ENCODE results near the gene ZFP36. TPM values are rescaled to one million over a fixed set of nuclear protein-coding genes. Genes with fewer than 3 reads are reported as not detected.
"Not testable (repeated sequence)": the region's sequence is repeated elsewhere in the genome, so short reads cannot be mapped to it uniquely, and the experiment has no call there.

ZFP36 gene
- total RNA-seq, 2 donors from 2014 or later: 55.8 to 108 TPM

DNA sequence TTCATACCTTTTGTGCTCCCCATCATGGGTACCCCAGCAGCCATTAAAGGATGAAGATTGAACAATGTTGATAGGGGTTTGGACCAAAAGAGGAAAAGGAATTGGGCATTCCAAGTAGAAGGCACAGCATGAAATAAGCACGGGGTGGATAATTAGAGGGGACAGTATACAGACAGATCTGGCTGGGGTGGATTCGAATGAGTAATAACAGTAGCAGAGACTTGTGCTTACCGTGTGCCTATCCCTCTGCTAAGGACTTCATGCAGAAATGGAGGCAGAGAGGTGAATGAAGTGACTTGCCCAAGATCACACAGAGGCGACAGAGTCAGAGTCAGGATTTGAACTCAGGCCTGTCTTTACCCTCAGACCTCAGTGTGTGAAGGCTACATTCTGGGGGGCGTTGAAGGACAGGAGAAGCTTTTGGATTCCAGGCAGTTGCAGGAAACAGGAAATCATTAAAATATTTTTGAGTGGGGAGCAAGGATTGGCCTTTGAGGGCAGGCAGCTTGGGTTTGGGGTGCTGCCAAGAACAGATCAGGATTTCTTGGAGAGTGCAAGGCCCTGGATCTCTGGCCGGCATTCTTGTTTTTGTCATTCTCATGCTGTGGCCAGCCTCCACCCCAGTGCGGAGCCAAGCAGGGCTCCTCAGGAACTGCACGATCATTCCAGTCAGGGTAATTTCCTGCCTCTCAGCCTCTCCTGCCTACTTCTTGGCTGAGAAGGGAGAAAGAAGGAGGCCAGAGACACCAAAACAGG lies 34.4 kb upstream of the ZFP36 start:
- H3K4me3 ChIP-seq: no peak overlapping the region
- peaks cover 0 to 19% of the 10 kb centered on the region in 2 donors for H3K36me3 ChIP-seq (replicated peaks in 1 of 2; ENCODE audit: insufficient read depth in 1 of 2, low read depth in 2 of 2)
- no peaks in the 10 kb centered on the region for H3K9me3 ChIP-seq
- peaks cover 8% of the 10 kb centered on the region for H3K4me1 ChIP-seq
- intact Hi-C loops (cut with DNase I): no loop called here
- H3K27ac ChIP-seq: peak overlapping the region; percentile 45 to 71 (median 65)
- 64 to 69% methylated on average over 8 of the region's 8 CpGs for WGBS, 2 donors
- H3K27me3 ChIP-seq: no peaks in the 10 kb centered on the region
- ATAC-seq (peak; percentile 82), DNase-seq (peak; percentile 54 to 77 (median 67))
- TF ChIP-seq POLR2A (IDR thresholded peaks at IDR 0.05): no peak
- TF ChIP-seq, protein P1, sequence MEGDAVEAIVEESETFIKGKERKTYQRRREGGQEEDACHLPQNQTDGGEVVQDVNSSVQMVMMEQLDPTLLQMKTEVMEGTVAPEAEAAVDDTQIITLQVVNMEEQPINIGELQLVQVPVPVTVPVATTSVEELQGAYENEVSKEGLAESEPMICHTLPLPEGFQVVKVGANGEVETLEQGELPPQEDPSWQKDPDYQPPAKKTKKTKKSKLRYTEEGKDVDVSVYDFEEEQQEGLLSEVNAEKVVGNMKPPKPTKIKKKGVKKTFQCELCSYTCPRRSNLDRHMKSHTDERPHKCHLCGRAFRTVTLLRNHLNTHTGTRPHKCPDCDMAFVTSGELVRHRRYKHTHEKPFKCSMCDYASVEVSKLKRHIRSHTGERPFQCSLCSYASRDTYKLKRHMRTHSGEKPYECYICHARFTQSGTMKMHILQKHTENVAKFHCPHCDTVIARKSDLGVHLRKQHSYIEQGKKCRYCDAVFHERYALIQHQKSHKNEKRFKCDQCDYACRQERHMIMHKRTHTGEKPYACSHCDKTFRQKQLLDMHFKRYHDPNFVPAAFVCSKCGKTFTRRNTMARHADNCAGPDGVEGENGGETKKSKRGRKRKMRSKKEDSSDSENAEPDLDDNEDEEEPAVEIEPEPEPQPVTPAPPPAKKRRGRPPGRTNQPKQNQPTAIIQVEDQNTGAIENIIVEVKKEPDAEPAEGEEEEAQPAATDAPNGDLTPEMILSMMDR (IDR thresholded peaks at IDR 0.05): no peak

DNA sequence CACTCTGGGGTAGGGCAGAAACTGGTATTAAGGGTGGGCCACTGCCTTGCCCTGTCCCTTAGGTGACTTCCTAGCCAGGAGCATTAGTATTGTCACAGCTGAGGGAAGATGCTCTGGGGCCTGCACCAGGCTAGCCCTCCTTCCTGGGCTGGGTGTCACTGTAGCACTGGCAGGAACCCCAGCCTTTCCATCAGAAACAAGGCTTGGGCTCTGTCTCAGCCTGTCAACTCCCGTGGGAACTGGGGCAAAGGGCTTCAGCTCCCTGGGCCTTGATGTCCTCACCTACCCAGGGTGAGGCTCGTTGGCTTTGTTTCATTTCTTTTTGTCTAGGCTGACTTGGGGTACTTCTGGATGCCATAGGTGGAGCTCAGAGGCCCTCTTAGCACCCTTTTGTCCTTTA lies 33.7 kb upstream of the ZFP36 start:
- peaks cover 0 to 25% of the 10 kb centered on the region in 2 donors for H3K36me3 ChIP-seq (replicated peaks in 1 of 2; ENCODE audit: insufficient read depth in 1 of 2, low read depth in 2 of 2)
- ATAC-seq: no peak
- peak overlapping the region; percentile 45 to 71 (median 65) for H3K27ac ChIP-seq
- no peak for TF ChIP-seq POLR2A (IDR thresholded peaks at IDR 0.05)
- TF ChIP-seq, protein P1 (IDR thresholded peaks at IDR 0.05): no peak
- no peak for DNase-seq
- 62 to 77% methylated on average over 2 of the region's 2 CpGs for WGBS, 2 donors
- no peaks in the 10 kb centered on the region for H3K9me3 ChIP-seq
- H3K4me1 ChIP-seq: peaks cover 8% of the 10 kb centered on the region
- H3K27me3 ChIP-seq: no peaks in the 10 kb centered on the region
- no peak overlapping the region for H3K4me3 ChIP-seq
- intact Hi-C loops (cut with DNase I): no loop called here

DNA sequence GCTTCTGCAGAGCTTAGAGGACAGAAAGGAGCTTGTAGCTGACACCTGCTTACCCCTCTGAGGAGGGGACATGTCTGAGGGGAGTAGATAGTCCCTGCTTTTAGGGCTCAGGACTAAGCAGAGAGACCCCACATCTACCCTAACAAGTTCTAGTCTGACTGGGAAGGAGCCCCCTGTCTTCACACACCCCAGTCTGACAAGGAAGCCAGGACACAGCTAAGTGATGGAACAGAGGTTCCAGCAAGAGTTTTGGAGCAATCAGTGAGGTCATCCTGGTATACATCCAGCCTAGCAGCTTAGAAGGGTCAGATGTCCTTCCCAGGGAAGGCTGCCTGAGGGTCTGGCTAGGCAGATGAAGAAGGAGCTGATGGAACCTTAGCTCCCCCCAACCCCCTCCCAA lies 30.7 kb upstream of the ZFP36 start:
- intact Hi-C loops (cut with DNase I): no loop called here
- Histone ChIP-seq H3K36me3 (replicated peaks in 1 of 2; ENCODE audit: insufficient read depth in 1 of 2, low read depth in 2 of 2) (peaks cover 5 to 32% of the 10 kb centered on the region in 2 donors), H3K4me1 (peaks cover 8% of the 10 kb centered on the region), H3K27me3 (no peaks in the 10 kb centered on the region), H3K4me3 (no peak overlapping the region), H3K9me3 (no peaks in the 10 kb centered on the region), H3K27ac (no peak overlapping the region)
- TF ChIP-seq POLR2A (IDR thresholded peaks at IDR 0.05): no peak
- TF ChIP-seq, protein P1 (IDR thresholded peaks at IDR 0.05): no peak
- ATAC-seq (no peak), DNase-seq (no peak)

DNA sequence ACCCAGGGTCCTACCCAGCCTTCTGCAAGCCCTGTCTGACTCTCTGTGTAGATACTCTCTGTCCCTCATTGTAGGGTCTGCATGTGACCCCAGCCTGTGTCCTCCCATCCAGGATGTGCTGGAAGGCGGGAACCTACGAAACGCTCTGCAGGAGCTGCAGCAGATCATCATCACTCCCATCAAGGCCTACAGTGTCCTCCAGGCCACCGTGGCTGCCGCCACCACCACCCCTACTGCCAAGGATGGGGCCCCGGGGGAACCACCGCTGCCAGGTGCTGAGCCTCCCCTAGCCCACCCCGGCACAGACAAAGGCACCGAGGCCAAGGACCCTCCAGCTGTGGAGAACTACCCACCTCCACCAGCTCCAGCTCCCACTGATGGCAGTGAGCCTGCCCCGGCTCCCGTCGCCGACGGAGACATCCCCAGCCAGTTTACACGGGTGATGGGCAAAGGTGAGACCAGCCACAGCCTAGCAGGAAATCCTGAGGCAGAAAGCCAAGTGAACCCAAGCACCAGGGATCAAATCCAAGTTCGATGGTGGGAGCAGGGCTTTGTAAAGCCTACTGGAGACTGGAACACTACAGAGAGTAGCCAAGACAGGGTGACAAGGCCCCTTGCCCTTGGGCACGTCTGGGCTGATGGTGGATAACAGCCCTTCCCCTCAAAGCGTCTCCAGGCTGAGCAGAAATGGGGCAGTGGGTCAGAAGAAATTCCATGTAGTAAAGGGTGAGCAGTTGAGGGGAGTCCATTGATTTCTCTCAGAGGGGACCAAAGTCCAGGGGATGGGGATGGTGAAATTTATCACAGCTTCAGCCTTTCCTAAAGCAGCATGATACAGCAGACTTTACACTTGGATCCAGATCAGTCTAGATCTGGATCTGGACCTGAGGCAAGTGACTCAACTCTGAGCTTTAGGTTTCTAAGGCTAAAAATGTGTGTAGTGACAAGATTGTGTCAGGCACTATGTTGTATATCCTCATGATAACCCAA lies 29.0 kb upstream of the ZFP36 start:
- intact Hi-C loops (cut with DNase I): no loop called here
- Histone ChIP-seq H3K9me3 (no peaks in the 10 kb centered on the region), H3K36me3 (replicated peaks in 1 of 2; ENCODE audit: insufficient read depth in 1 of 2, low read depth in 2 of 2) (peaks cover 7 to 41% of the 10 kb centered on the region in 2 donors), H3K4me1 (peaks cover 6% of the 10 kb centered on the region), H3K27me3 (no peaks in the 10 kb centered on the region), H3K4me3 (no peak overlapping the region), H3K27ac (no peak overlapping the region)
- TF ChIP-seq, protein P1 (IDR thresholded peaks at IDR 0.05): no peak
- no peak for TF ChIP-seq POLR2A (IDR thresholded peaks at IDR 0.05)
- DNase-seq (no peak), ATAC-seq (no peak)
- 87 to 91% methylated on average over 14 to 17 of the region's 18 CpGs for WGBS, 2 donors

DNA sequence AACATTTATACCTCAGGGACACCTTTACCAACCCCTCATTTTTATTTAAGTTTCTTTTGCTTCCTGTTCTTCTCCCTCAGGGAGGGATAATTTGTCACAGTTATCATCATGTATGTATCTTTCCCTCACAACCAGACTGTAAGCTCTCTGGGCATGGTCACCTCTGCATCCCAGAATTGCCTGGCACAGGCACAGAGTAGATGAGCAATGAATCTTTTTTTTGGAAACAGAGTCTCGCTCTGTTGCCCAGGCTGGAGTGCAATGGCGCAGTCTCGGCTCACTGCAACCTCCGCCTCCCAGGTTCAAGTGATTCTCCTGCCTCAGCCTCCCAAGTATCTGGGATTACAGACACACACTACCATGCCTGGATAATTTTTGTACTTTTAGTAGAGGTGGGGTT lies 27.3 kb upstream of the ZFP36 start:
- ATAC-seq; H3K9me3 ChIP-seq; H3K4me3 ChIP-seq; H3K27me3 ChIP-seq; H3K4me1 ChIP-seq; DNase-seq; intact Hi-C loops (cut with DNase I); H3K27ac ChIP-seq: not testable (repeated sequence)
- peaks cover 7 to 43% of the 10 kb centered on the region in 2 donors for H3K36me3 ChIP-seq (replicated peaks in 1 of 2; ENCODE audit: insufficient read depth in 1 of 2, low read depth in 2 of 2)
- WGBS, 2 donors: 83 to 96% methylated on average over 4 of the region's 4 CpGs
